Measurements from ENCODE around the gene MAN1C1.
"Not testable (repeated sequence)": the region's sequence is repeated elsewhere in the genome, so short reads cannot be mapped to it uniquely, and the experiment has no call there.

- TF ChIP-seq, protein P1, sequence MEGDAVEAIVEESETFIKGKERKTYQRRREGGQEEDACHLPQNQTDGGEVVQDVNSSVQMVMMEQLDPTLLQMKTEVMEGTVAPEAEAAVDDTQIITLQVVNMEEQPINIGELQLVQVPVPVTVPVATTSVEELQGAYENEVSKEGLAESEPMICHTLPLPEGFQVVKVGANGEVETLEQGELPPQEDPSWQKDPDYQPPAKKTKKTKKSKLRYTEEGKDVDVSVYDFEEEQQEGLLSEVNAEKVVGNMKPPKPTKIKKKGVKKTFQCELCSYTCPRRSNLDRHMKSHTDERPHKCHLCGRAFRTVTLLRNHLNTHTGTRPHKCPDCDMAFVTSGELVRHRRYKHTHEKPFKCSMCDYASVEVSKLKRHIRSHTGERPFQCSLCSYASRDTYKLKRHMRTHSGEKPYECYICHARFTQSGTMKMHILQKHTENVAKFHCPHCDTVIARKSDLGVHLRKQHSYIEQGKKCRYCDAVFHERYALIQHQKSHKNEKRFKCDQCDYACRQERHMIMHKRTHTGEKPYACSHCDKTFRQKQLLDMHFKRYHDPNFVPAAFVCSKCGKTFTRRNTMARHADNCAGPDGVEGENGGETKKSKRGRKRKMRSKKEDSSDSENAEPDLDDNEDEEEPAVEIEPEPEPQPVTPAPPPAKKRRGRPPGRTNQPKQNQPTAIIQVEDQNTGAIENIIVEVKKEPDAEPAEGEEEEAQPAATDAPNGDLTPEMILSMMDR (IDR thresholded peaks at IDR 0.05): not testable (repeated sequence)
- TF ChIP-seq EZH2 (IDR thresholded peaks at IDR 0.05): not testable (repeated sequence)
Observed at GRCh38 chr1:25636141-25636540, 19.6 kb downstream of the MAN1C1 start.

Data from neural progenitor cell (in vitro differentiated cells).